Measurements from ENCODE around the gene P2RY8.

Gene P2RY8

DNA sequence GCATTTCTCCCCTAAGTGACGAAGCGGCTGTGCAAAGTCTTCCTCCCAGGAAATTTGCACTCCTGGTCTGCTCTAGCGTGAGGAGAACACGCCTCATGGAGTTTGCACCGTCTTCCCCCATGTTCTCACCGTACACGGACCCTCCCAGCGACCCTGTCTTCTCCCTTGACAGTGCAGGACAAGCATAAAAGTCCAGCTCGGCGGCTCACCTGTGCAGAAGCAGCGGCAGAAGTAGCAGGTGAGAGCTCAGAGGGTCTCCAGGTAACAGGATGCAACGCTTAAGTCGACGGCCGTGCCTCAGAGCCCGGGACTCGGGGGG lies 314 bp downstream of the P2RY8 start:
- no peak for DNase-seq (ENCODE audit: low read depth)
- TF ChIP-seq CTCF (conservative IDR thresholded peaks at IDR 0.05; ENCODE audit: low read depth, low read length): no peak
- H3K4me3 ChIP-seq (ENCODE audit: low read length): no peak overlapping the region

GRCh38 chrX:1535241-1536041 lies 1.5 kb downstream of the P2RY8 start:
- H3K4me3 ChIP-seq (ENCODE audit: low read length): no peak overlapping the region
- no peak for DNase-seq (ENCODE audit: low read depth)
- TF ChIP-seq CTCF (conservative IDR thresholded peaks at IDR 0.05; ENCODE audit: low read depth, low read length): no peak

GRCh38 chrX:1534301-1535168 lies 2.5 kb downstream of the P2RY8 start:
- no peak overlapping the region for H3K4me3 ChIP-seq (ENCODE audit: low read length)
- no peak for DNase-seq (ENCODE audit: low read depth)
- TF ChIP-seq CTCF (conservative IDR thresholded peaks at IDR 0.05; ENCODE audit: low read depth, low read length): no peak

DNA sequence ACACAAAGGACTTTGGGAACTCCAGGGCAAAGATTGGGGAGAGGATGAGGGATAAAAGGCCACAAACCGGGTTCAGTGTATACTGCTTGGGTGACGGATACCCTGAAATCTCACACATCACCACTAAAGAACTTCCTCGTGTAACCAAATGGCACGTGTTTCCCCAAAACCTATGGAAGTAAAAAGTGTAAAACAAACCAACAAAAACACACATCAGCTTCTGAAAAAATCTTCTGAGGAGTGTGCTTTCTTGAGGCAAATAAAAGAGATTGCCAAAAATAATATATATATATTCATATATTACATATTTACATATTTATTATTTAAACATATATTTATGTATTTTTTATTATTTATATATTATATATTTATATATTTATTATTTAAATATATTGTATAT lies 3.9 kb downstream of the P2RY8 start:
- no peak for DNase-seq (ENCODE audit: low read depth)
- H3K4me3 ChIP-seq (ENCODE audit: low read length): no peak overlapping the region
- TF ChIP-seq CTCF (conservative IDR thresholded peaks at IDR 0.05; ENCODE audit: low read depth, low read length): no peak

- H3K4me3 ChIP-seq (ENCODE audit: low read length): no peak overlapping the region
- no peak for DNase-seq (ENCODE audit: low read depth)
- no peak for TF ChIP-seq CTCF (conservative IDR thresholded peaks at IDR 0.05; ENCODE audit: low read depth, low read length)
Measured at GRCh38 chrX:1531096-1531890, 5.7 kb downstream of the P2RY8 start.

DNA sequence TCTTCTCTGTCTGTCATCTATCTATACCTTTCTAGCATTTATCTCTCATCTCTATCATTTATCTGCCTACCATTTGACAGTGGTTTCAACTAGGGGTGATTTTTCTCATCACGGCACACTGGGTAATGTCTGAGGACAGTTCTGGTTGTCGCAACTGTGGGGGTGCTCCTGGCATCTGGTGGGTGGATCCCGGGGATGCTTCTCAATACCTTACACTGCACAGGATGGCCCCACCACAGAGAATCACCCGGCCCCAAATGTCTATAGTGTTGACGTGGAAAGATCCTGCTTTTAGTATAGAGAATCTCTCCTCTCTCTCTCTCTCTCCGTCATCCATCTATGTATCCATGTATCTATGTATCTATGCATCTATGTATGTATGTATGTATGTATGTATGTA lies 7.2 kb downstream of the P2RY8 start:
- no peak for DNase-seq (ENCODE audit: low read depth)
- no peak for TF ChIP-seq CTCF (conservative IDR thresholded peaks at IDR 0.05; ENCODE audit: low read depth, low read length)
- no peak overlapping the region for H3K4me3 ChIP-seq (ENCODE audit: low read length)

All from retinal pigment epithelial cell (primary cell).